AG04450 (cell line): ENCODE data around the gene LMNTD2. TPM values are rescaled to one million over a fixed set of nuclear protein-coding genes. Genes with fewer than 3 reads are reported as not detected.

Experiments used
- CTCF ChIA-PET: fragments of 300-600, 350-600 bp; formaldehyde crosslinking; extraction: SDS; loops from one replicate; lab custom pipeline; 2022; ENCODE audit warnings: antibody characterized with exemption, inconsistent platforms; lab: Charles Lee
- POLR2A ChIA-PET: fragments of 350-600 bp; formaldehyde crosslinking; extraction: SDS; loops from one replicate; lab custom pipeline; 2021; ENCODE audit warnings: antibody characterized with exemption, inconsistent platforms; lab: Yijun Ruan, JAX
- DNase-seq: peaks from one replicate; pipeline ENCODE4 v3.0.0-alpha.2; 2011; ENCODE audit warnings: low read depth, low spot score
- H3K27ac ChIP-seq: one replicate; pipeline ENCODE4 v1.5.1; 2012; ENCODE audit warnings: low read depth, low read length, control low read depth
- H3K27me3 ChIP-seq: one replicate; pipeline ENCODE4 v1.6.0; 2012; ENCODE audit warnings: low read length; ENCODE audit not compliant: control insufficient read depth, insufficient read depth
- H3K4me3 ChIP-seq: 2 replicates; pipeline ENCODE4 v1.5.1; 2011; ENCODE audit warnings: mild to moderate bottlenecking, low read depth, low read length, control low read depth
- H3K9me3 ChIP-seq: 2 replicates; pipeline ENCODE4 v1.5.1; 2012; ENCODE audit warnings: low read length; ENCODE audit not compliant: control insufficient read depth, insufficient read depth
- CTCF ChIP-seq: IDR thresholded peaks from 2 replicates; pipeline ENCODE4 v1.5.1; 2011; ENCODE audit warnings: low read depth, low read length, control low read depth, inconsistent platforms
- polyA plus RNA-seq: library from polyadenylated mRNA; depleted of rRNA; stranded (reverse); fragments of >200 nt; gene quantifications from 2 replicates; pipeline ENCODE4 v1.2.3, GENCODE V29; 2011

LMNTD2 gene
- polyA plus RNA-seq, 1 experiment, result 0.32 TPM

GRCh38 chr11:587978-588380 lies 27.4 kb upstream of the LMNTD2 start:
- TF ChIP-seq CTCF, result no peak
- Histone ChIP-seq H3K27ac (peak overlapping the region; percentile 47), H3K9me3 (no peaks in the 10 kb centered on the region; the same call in 1 of the 2 replicates), H3K27me3 (no peaks in the 10 kb centered on the region), H3K4me3 (no peak overlapping the region)
- POLR2A ChIA-PET, result interaction anchor here (0.9 to 1.1 kb wide), 2 partner anchors 11 to 26 kb away, joined by 3 to 4 read pairs; no protein-coding TSS in a partner anchor
- DNase-seq, result no peak
- CTCF ChIA-PET, result no interaction called here

- ChIA-PET POLR2A (interaction anchor here (0.9 to 1.1 kb wide), 2 partner anchors 10 to 27 kb away, joined by 3 to 4 read pairs; no protein-coding TSS in a partner anchor), CTCF (no interaction called here)
- H3K27ac ChIP-seq, result no peak overlapping the region
- no peak for DNase-seq
- H3K9me3 ChIP-seq, result no peaks in the 10 kb centered on the region; the same call in 1 of the 2 replicates
- no peaks in the 10 kb centered on the region for H3K27me3 ChIP-seq
- H3K4me3 ChIP-seq, result no peak overlapping the region
- TF ChIP-seq CTCF, result no peak
Measured at GRCh38 chr11:587546-587945, 27.0 kb upstream of the LMNTD2 start.

GRCh38 chr11:586376-587316 lies 26.1 kb upstream of the LMNTD2 start:
- ChIA-PET POLR2A (interaction anchor here (1.1 kb wide), 1 partner anchor 9 kb away, joined by 3 read pairs; no protein-coding TSS in a partner anchor), CTCF (no interaction called here)
- TF ChIP-seq CTCF, result no peak
- no peak for DNase-seq
- Histone ChIP-seq H3K9me3 (no peaks in the 10 kb centered on the region; the same call in 1 of the 2 replicates), H3K27me3 (no peaks in the 10 kb centered on the region), H3K27ac (no peak overlapping the region), H3K4me3 (no peak overlapping the region)

- CTCF ChIA-PET, result no interaction called here
- Histone ChIP-seq H3K9me3 (no peaks in the 10 kb centered on the region; the same call in 1 of the 2 replicates), H3K27ac (no peak overlapping the region), H3K4me3 (no peak overlapping the region), H3K27me3 (no peaks in the 10 kb centered on the region)
- no peak for DNase-seq
- TF ChIP-seq CTCF, result no peak
- POLR2A ChIA-PET, result interaction anchor here (0.6 kb wide), 1 partner anchor 53 kb away, joined by 3 read pairs; no protein-coding TSS in a partner anchor
Measured at GRCh38 chr11:584287-584686, 23.7 kb upstream of the LMNTD2 start.

GRCh38 chr11:581752-582151 lies 21.2 kb upstream of the LMNTD2 start:
- Histone ChIP-seq H3K27ac (no peak overlapping the region), H3K9me3 (no peaks in the 10 kb centered on the region; the same call in 1 of the 2 replicates), H3K4me3 (no peak overlapping the region), H3K27me3 (no peaks in the 10 kb centered on the region)
- ChIA-PET POLR2A (no interaction called here), CTCF (no interaction called here)
- DNase-seq, result no peak
- no peak for TF ChIP-seq CTCF
